Fibroblast of mammary gland (primary cell): ENCODE data around the gene SLC22A4.

ENCODE experiments used
- DNase-seq: peaks from one replicate; pipeline ENCODE4 v3.0.0-alpha.2; 2010; ENCODE audit warnings: low read depth
- H3K4me3 ChIP-seq: 2 replicates; pipeline ENCODE4 v1.5.1; 2011; ENCODE audit warnings: low read depth, mild to moderate bottlenecking, low read length, moderate library complexity; ENCODE audit not compliant: control insufficient read depth
- CTCF ChIP-seq: conservative IDR thresholded peaks from 2 replicates; pipeline ENCODE4 v1.5.1; 2011; ENCODE audit warnings: low read depth, low read length, inconsistent platforms; ENCODE audit not compliant: control insufficient read depth, insufficient read depth

Gene SLC22A4

DNA sequence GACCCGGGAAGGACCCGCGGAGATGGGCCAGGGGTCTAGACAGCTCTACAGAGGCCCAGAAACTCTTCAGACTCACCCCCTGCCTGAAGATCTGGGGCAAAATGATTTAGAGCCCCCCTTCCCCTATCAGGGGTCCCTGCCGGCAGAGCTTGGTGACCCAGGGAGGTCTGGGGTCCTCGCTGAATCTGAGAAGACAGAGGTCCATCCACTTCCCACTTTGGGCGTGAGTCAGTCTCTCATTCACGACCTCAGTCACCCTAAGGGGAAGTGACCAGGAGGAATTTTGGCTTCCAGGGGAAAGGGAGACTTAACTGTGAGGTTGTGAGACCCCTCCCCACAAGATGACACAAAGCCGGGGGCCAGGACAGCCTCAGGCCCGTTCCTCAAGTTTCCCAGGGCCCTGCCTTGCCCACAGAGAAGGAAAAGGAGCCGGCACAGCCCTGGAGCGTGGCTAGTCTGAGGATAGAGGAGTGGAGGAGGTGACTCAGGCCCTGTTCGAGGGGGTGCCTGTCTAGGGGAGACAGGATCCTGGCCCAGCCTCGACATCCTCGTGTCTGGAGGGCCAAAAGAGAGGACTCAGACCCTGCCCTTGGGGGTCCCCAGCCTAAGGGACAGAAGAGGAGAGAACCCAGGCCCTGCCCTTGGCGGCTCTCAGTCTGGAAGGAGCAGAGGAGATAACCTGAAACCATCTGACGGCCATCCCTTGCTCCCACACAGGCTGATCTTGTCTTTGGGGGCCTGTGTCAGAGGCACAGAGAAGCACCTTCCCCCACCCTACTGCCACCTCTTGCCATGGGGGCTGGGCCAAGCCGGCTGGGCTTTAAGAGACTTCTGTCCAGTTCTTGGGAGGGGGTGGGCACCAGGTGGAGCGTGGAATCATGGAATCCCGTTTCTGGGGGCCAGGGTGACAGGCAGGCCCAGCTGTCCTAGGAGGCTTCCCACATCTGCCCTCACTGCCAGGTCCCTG lies 35.8 kb upstream of the SLC22A4 start:
- DNase-seq, result peak; percentile 61
- TF ChIP-seq CTCF, result no peak
- H3K4me3 ChIP-seq, result peak overlapping the region; percentile 74

DNA sequence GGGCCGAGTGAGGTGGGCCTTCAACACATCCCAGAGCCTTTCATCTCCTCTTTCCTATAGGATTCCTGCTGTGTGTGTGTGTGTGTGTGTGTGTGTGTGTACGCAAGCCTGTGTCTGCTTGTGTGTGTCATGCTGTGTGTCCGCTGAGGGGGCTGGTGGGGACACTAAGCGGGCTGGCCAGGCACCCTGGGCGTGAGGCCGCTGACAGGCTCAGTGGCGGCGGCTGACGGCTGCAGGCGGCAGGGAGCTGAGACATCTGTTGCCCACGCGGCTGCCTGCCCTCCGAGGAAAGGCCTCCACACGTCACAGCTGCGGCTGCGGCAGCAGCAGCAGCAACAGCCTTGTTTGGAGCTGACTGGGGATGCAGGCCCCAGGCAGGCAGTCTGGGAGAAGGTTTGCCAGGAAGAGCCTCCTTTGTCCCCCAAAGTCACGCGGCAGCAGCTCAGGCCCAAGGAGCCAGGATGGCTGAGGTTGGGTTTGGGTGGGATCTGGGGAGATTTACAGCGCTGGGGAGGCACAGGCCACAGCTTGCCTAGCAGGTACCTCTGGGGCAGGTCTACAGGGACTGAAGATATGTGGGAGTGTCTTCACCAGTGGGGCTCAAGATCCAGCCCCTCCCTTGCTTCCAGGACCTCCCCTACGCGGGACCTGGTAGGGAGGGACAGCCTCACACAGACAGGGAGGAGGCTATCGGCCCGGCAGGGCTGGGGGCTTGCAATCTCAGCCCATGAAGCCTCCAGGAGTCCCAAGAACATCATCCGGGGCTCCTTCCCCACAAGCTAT lies 34.9 kb upstream of the SLC22A4 start:
- peak overlapping the region; percentile 74 for H3K4me3 ChIP-seq
- no peak for TF ChIP-seq CTCF
- DNase-seq, result peak; percentile 92

DNA sequence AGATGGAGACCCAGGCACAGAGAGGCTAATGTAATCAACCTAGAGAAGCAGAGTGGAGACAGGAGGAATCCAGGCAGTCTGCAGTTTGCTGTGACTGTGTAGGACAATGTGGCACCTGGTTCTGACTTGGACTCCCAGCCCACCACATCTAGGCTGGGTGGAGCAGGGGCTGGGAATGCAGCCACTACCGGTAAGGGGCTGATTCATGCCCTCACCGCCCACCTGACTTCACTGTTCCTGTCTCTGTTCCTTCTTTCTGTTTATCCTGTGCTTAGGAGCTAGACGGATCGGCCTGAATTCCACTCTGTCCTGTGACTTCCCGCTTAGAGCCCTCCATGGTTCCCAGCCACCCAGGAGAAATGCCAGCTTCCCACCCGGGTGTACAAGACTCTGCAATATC lies 34.1 kb upstream of the SLC22A4 start:
- no peak for TF ChIP-seq CTCF
- DNase-seq, result peak; percentile 58
- peak overlapping the region; percentile 74 for H3K4me3 ChIP-seq

DNA sequence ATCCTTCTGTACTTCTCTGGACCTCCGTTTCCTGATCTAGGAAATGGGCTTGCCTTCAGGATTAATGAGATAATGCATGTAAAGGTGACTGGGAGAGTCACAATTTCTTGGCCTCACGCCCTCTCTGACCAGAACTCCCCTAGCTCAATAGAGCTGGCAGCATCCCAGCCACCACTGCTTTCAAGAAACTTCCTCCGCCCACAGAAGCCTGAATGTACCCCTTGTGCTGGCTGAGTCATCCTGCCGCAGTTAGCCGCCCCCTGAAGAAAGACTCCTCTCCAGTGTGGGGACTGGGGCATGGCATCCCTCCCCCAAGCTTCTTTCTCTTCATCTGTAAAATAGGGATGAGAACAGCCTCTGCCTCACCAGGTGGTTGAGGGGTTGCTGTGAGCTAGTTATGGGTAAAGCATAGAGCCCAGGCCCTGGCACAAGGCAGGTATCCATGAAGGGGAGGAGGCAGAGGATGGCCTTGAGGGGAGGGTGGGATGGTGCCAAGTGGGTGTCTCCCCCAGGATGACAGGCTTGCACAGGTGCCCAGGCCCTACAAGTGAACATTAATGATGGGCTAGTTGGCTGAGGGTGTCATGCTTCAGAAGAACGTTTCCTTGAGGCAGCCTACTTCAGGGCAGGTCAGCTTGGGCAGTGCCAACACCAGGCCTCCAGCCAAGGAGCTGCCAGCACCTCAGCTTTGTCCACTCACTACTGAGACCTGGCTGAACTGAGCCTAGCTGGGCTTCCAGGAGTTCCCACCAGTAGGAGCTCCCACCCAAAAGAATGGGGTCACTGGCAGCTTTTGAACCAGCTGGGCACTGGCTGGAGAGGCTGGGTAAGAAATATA lies 33.3 kb upstream of the SLC22A4 start:
- DNase-seq, result peak; percentile 98
- no peak for TF ChIP-seq CTCF
- no peak overlapping the region for H3K4me3 ChIP-seq

DNA sequence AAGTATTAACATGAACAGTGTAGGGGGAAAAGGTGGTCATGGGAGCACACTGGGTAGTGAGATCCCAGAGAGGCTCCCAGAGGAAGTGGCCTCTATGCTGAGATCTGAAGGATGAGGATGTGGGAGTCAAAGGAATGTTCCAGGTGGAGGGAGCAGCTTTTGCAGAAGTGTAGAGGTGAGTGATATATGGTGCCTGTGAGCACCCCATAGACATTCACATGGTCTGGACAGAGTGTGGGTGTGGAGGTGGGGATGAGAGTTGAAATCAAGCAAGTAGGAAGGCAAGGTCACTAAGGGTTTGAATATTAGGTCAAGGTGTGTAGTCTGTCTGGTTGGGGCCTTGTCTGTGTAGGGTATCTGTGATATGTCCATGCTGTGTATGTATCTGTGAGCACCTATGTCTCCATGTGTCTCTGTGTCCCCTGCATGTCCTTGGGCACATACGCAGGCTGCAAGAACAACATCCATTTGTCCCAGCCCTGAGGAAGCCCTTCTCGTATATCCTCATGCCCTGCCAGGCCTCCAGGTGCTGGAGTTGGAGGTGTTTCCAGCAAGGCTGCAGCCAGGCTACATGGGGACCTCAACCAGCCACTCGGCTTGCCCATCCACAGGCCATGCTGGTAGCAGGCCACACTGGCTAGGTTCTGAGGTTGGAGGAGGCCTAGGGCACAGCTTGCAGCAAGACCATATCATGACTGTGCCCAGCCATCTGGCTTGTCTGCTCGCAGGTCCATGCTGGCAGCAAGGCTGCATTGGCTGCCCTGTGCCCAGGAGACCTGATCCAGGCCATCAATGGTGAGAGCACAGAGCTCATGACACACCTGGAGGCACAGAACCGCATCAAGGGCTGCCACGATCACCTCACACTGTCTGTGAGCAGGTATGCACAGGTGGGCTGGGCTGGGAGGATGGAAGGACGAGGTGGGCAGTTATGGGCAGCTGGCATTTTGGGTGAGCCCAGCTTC lies 32.0 kb upstream of the SLC22A4 start:
- DNase-seq, result no peak
- TF ChIP-seq CTCF, result no peak
- no peak overlapping the region for H3K4me3 ChIP-seq
